Activated CD8-positive, alpha-beta memory T cell treated with anti-CD3 and anti-CD28 coated beads for 4 hours (primary cell): ENCODE data around the gene LRRC34.

Experiments used
- DNase-seq, 2 donors: peaks; one replicate each; pipeline ENCODE4 v3.0.0-alpha.2; 2020; ENCODE audit warnings: low read depth in 2 of 2

LRRC34 gene

GRCh38 chr3:169813757-169814517 lies 1.2 kb upstream of the LRRC34 start:
- peak; percentile 60 to 62 for DNase-seq

DNA sequence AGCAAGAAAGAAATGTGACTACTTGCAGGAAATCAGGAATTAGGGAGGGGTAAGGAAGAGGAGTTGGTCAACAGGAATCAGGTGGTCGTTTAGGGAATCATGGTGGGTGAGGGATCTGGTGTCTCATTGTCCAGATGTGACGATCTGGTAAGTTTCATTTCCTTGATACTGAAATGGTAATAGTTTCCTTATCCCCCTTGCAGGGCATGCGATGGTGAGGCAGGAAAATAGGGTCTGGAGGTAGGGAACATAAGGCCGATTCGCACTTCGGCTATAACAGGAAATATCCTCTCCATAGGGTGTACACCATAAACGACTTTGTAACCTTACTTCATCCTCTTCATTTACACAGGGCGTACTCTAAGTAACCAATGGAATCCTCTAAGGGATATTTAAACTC lies 574 bp upstream of the LRRC34 start:
- DNase-seq = no peak

- no peak for DNase-seq
Measured at GRCh38 chr3:169811631-169812331, 923 bp downstream of the LRRC34 start.

- DNase-seq = no peak
Measured at GRCh38 chr3:169809230-169809795, 3.4 kb downstream of the LRRC34 start.

GRCh38 chr3:169804681-169805080 lies 8.0 kb downstream of the LRRC34 start:
- DNase-seq = no peak

DNA sequence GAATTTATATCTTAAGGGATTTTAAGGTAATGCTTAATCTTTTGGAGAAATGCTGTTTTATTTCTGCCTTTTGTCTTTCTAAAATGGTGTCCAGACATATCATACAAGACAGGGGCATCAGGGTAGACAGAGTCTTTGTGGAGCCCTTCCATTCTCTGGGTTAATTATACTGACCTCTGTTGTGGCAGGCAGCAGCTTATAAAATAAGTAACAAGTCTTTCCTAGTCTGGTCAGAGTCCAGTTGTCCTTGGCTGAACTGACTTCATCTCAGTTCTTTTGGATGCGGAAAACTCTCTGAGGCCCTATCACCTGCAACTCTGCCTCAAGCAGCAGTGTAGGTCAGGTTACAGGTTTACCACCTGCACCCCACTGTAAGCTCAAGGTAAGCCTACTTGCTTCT lies 20.3 kb downstream of the LRRC34 start:
- DNase-seq = no peak

GRCh38 chr3:169790687-169791429 lies 21.8 kb downstream of the LRRC34 start:
- no peak for DNase-seq

DNA sequence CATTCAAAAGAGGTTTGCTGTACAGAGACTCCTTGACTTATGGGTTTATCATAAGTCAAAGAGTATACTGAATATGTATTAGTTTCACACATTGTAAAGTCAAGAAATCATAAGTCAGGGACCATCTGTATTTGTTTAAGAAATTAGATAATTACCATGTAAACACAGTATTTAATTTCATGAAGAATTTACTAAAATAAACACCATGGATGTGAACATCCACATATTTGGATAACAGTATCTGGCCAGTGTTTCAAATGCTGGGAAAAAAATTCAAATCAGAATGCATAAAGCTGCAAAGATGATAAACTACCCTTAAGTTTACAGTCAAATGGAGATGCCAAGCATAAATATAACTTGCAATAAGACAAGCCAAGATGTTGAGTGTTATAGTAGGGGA lies 22.5 kb downstream of the LRRC34 start:
- no peak for DNase-seq

GRCh38 chr3:169787791-169788190 lies 24.9 kb downstream of the LRRC34 start:
- no peak for DNase-seq

DNA sequence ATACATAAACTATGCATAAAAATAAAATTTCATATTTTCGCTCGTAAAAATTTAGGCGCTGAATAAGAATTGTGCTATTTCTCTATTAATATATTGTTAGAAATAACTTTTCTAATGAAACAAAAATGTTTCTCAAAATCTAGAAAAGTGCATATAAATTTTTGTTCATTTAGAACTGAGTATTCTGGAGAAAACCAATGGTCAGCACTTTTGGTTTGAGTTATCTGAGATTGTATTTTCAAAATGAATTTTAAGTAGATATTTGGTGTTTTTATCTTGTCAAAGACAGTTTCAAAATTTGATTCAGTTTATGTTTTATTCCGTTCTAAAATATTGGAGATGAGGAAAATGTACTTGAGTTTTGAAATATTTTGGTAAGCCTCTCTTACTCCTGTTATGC lies 25.6 kb downstream of the LRRC34 start:
- DNase-seq = no peak

DNA sequence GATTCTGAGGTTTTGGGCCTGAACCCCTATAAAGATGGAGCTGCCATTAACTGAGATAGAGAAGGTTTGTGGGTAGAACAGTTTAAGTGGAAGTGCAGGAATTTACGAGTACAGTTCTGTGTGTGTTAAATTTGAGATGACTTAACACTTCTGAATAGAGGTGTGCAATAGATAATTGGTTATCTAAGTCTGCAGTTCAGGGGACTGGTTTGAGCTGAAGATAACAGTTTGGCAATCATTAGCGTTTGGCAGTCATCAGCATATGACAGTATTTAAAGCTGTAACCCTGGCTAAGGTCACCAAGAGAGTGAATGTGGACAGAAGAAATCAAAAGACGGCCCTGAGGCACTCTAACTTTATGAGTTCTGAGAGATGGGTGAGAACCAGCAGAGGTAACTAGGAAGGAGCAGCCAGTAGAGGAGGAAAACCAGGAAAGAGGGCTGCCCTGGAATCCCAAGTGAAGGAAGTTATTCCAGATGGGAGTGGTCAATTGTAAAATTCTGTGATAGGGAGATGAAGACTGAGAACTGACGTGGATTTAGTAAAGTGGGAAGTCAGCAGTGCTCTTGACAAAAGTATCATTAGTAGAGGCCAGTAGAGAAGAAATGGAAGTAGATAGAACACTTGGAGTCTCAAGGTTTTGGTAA lies 31.4 kb downstream of the LRRC34 start:
- DNase-seq = no peak

DNA sequence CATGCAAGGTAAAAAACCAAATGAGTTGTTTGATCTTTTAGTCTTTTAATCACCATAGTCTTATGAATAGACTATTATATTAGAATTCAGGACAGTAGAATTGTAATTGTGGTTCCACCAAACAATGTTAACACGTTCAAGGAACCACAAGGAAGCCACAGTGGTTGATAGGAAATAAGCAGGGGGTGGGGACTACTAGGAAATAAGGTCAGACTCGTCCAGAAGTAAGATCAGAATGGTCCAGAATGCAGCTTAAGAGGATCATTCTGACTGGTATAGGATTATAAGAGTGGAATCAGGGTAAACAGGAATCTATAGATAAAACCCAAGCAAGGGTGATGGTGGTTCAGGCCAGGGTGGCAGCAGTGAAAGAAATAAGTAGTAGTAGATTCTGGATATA lies 32.0 kb downstream of the LRRC34 start:
- DNase-seq = no peak

- DNase-seq = no peak
Measured at GRCh38 chr3:169777822-169778221, 34.9 kb downstream of the LRRC34 start.

DNA sequence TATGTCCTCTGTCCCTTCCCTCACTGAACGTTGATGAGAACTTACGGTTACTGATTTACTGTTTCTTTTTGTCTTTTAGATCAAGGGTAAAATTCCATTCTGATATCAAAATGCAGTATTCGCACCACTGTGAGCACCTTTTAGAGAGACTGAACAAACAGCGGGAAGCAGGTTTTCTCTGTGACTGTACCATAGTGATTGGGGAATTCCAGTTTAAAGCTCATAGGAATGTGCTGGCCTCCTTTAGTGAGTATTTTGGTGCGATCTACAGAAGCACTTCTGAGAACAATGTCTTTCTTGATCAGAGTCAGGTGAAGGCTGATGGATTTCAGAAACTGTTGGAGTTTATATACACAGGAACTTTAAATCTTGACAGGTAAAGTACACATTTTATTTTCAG lies 38.5 kb downstream of the LRRC34 start:
- DNase-seq = no peak

- DNase-seq = peak; percentile 85
Measured at GRCh38 chr3:169772897-169773816, 39.5 kb downstream of the LRRC34 start, which contains the start of gene MYNN. TSS of gene MYNN (plus strand) at chr3:169773396. CDS start at chr3:169774296, 900 bp downstream.

- no peak for DNase-seq
Measured at GRCh38 chr3:169772305-169772896, 40.3 kb downstream of the LRRC34 start.

GRCh38 chr3:169771497-169772304 lies 41.0 kb downstream of the LRRC34 start:
- DNase-seq = peak in 1 of 2 donors; percentile 28

- DNase-seq = peak in 1 of 2 donors; percentile 19
Measured at GRCh38 chr3:169769287-169770181, 43.2 kb downstream of the LRRC34 start, which contains the start of gene ACTRT3. TSS of gene ACTRT3 (minus strand) at chr3:169769561. CDS start at chr3:169769520, 41 bp downstream.
